C4-2B (cell line): ENCODE data around the gene NPC1.
A peak's percentile ranks its signal among the peaks of the same experiment; 100 is the strongest.
"Not testable (repeated sequence)": the region's sequence is repeated elsewhere in the genome, so short reads cannot be mapped to it uniquely, and the experiment has no call there.

ENCODE experiments used
- H3K27ac ChIP-seq: fragments of 450-650 bp; 2 replicates; pipeline ENCODE4 v1.5.1; 2017
- ZFX ChIP-seq: fragments of 450-650 bp; IDR thresholded peaks from 2 replicates; pipeline ENCODE4 v1.6.1; 2017
- TF ChIP-seq, protein P1 (sequence below): fragments of 450-650 bp; conservative IDR thresholded peaks from 2 replicates; pipeline ENCODE4 v1.5.1; 2017; ENCODE audit warnings: mild to moderate bottlenecking

NPC1 gene

DNA sequence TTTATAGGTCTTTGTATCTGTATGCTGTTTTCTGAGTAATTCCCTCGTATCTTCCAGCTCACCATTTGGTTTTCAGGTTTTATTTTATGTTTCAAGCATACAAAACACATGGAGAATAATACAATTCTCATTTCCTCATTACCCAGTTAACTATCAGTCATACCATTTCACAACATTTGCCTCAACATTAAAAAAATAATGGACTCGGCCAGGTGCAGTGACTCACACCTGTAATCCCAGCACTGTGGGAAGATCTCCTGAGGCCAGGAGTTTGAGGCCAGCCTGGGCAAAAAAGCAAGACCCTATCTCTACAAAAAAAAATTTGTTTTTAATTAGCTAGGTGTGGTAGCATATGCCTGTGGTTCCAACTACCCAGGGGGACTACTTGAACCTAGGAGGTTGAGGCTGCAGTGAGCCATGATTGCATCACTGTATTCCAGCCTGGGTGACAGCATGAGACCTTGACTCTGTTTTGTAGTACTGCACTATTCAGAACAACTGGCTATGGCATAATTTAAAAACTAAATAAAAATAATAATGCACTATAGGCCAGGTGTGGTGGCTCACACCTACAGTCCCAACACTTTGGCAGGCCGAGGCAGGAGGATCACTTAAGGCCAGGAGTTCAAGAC is 20.3 kb downstream of the NPC1 start:
- H3K27ac ChIP-seq = no peak overlapping the region

DNA sequence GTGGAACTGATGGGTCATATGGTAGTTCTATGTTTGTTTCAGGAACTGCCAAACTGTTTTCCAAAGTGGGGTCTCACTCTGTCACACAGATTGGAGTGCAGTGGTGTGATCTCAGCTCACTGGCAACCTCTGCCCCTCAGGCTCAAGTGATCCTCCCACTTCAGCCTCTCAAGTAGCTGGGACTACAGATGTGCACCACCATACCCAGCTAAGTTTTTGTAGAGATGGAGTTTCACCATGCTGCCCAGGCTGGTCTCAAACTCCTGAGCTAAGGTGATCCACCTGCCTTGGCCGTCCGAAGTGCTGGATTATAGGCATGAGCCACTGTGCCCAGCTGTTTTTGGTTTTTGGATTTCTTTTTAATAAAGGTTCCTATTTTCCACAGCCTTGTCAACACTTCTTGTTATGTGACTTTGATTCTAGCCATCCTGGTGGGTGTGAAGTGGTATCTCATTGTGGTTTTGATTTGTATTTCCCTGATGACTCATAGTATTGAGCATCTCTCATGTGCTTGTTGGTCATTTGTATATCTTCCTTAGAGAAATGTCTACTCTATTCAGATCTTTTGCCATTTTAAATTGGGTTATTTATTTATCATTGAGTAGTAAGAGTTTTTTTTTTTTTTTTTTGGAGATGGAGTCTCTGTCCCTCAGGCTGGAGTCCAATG is 22.8 kb downstream of the NPC1 start:
- no peak for TF ChIP-seq ZFX
- TF ChIP-seq, protein P1, sequence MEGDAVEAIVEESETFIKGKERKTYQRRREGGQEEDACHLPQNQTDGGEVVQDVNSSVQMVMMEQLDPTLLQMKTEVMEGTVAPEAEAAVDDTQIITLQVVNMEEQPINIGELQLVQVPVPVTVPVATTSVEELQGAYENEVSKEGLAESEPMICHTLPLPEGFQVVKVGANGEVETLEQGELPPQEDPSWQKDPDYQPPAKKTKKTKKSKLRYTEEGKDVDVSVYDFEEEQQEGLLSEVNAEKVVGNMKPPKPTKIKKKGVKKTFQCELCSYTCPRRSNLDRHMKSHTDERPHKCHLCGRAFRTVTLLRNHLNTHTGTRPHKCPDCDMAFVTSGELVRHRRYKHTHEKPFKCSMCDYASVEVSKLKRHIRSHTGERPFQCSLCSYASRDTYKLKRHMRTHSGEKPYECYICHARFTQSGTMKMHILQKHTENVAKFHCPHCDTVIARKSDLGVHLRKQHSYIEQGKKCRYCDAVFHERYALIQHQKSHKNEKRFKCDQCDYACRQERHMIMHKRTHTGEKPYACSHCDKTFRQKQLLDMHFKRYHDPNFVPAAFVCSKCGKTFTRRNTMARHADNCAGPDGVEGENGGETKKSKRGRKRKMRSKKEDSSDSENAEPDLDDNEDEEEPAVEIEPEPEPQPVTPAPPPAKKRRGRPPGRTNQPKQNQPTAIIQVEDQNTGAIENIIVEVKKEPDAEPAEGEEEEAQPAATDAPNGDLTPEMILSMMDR = no peak
- no peak overlapping the region for H3K27ac ChIP-seq

More for the DNA sequence above, 20.3 kb downstream of the NPC1 start:
- TF ChIP-seq, protein P1 = no peak
- no peak for TF ChIP-seq ZFX

DNA sequence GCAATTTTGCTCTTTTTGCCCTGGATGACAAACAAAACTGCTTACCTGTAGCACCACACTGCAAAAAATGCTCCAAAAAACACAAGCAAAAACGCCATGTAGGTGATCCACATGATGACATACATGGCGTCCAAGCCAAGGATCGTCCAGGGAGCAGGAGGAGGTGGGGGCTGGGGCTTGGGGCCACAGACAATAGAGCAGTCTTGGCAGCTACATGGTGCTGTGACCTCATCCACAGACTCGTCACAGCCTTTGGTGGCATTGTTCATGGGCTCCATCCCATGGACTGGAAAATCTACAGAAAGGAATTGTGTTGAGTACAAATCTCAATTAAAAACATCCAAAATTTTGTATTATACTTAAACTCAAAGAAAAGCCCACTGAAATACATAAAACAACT is 26.1 kb downstream of the NPC1 start:
- H3K27ac ChIP-seq = no peak overlapping the region
- TF ChIP-seq ZFX = no peak

DNA sequence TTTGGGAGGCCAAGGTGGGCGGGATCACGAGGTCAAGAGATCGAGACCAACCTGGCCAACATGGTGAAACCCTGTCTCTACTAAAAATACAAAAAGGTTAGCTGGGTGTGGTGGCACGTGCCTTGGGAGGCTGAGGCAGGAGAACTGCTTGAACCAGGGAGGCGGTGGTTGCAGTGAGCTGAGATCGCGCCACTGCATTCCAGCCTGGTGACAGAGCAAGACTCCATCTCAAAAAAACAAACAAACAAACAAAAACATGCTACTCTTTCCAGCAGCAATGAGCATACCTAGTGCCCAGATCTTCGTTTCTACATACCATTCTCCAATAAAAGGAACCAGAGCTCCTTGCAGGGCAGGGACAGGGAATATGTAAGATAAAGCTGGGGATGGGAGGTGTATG is 28.8 kb downstream of the NPC1 start:
- not testable (repeated sequence) for H3K27ac ChIP-seq

DNA sequence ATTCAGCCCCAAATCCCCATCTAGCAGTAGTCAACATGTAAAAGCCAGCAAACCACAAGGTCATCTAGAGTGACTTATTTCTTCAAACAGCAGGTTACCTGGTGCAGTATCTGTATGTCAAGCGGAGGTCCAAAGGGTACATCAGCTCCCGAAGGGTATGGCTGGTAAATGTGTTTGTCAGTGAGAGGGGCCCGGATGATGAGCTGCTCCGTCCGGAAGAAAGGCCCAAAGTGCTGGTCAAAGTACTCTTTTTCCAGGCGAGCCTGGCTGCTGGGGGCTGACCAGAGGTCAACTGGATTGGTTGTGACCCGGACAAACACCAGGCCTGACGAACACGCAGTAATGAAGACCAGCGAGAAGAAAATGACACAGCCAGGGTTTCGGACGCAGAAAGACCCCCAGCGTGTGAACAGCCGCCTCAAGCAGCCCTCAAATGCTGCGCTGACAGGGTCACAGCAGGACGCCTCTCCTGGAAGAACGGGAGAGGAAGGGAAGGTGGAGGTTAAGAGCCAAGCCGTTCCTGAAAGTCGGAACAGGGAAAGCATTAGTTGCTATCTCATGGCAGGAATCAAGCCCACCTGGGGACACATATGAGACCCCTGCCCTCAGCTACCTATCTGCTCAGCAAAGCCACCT is 30.0 kb downstream of the NPC1 start:
- no peak overlapping the region for H3K27ac ChIP-seq
- TF ChIP-seq ZFX = no peak
- TF ChIP-seq, protein P1 = no peak

DNA sequence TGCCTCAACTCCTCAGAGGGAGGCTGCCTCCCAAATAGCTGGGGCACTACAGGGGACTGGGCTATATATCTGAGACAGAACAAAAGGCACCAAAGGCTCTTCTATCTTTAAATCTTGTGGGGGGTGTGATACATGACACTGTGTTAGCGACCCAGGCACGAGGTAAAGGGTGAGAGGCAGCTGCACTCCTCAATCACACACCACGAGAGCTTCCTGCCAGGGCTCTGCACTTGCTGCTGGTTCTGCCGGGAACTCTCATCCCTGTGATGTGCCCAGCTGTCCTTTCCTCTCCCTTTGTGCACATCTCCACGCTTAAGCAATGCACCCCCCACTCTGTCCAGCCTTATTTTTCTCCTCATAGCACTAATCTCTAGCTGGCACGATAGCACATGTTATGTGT is 32.4 kb downstream of the NPC1 start:
- H3K27ac ChIP-seq = no peak overlapping the region
- TF ChIP-seq, protein P1 = no peak
- TF ChIP-seq ZFX = no peak

DNA sequence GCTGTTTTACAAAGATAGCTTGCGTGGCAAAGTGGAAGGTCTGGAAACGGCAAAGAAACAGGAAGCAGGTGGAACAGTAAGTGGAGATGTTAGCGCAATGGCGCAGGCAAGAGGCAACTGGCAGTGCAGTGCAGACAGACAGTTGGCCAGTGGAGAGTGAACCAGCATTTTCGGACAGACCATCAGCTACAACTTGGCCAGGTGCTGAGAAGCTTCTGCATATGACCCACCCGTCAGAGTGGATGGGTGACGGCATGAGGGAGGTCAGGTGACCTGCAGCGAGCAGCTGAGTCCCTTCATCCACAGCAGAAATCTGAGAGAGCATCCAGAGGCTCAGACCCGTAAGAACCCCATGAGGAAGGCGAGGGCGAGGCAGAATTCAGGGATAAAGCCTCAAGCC is 33.8 kb downstream of the NPC1 start:
- TF ChIP-seq, protein P1 = no peak
- TF ChIP-seq ZFX = no peak
- no peak overlapping the region for H3K27ac ChIP-seq

DNA sequence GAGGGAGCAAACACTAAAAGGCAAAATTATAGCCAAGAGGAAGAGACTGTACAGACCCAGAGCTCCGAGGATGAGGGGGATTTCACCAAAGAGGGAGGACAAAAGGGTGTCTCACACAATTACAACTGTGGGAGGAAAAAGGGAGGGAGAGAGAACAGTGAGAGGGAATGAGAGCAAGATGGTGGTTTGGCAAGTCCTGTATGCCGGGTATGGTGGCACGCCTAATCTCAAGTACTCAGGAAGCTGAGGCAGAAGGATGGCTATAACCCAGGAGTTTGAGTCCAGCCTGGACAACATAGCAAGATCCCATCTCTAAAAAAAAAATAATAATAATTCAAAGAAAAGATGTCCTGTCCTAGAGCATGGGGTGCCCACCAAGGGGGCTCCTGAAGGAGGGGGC is 34.3 kb downstream of the NPC1 start:
- peak overlapping the region; percentile 54 for H3K27ac ChIP-seq
- TF ChIP-seq, protein P1 = no peak
- TF ChIP-seq ZFX = no peak
